H1 (cell line): ENCODE results near the gene ADAMTS17. TPM values are rescaled to one million over a fixed set of nuclear protein-coding genes. Genes with fewer than 3 reads are reported as not detected.

Experiments
- CTCF ChIA-PET: fragments of 300-600 bp; sonication (Branson Sonifier 250); formaldehyde crosslinking; loops from one replicate; lab custom pipeline; 2021; ENCODE audit not compliant: partially characterized antibody; lab: Charles Lee
- POLR2A ChIA-PET: fragments of 300-600 bp; sonication (Branson Sonifier 250); formaldehyde crosslinking; loops from one replicate; lab custom pipeline; 2021; ENCODE audit warnings: inconsistent platforms; ENCODE audit not compliant: partially characterized antibody; lab: Charles Lee
- DNase-seq, 2 experiments: peaks; one replicate each; pipeline versions ENCODE4 v3.0.0 to v3.0.0-alpha.2; 2010 to 2022; ENCODE audit warnings: low spot score in 2 of 2, low read depth in 1 of 2, mixed read lengths in 1 of 2
- FAIRE-seq: peaks from 2 replicates; lab custom pipeline; 2011; peaks lifted over from hg19 to GRCh38; lab: Jason Lieb, UNC
- H2AFZ ChIP-seq: 2 replicates; pipeline ENCODE4 v1.8.1; 2012; ENCODE audit warnings: low read length, inconsistent platforms
- H2AK5ac ChIP-seq: 2 replicates; pipeline ENCODE4 v1.6.1; 2013; ENCODE audit warnings: low read depth, low read length
- H2BK120ac ChIP-seq: replicated peaks from 2 replicates; pipeline ENCODE3; 2013; ENCODE audit warnings: low read depth, low read length, inconsistent platforms
- H2BK12ac ChIP-seq: 2 replicates; pipeline ENCODE4 v1.6.1; 2013; ENCODE audit warnings: low read depth, low read length
- H2BK15ac ChIP-seq: 2 replicates; pipeline ENCODE4 v1.6.1; 2013; ENCODE audit warnings: low read length
- H2BK20ac ChIP-seq: 2 replicates; pipeline ENCODE4 v1.6.1; 2013; ENCODE audit warnings: low read length
- H2BK5ac ChIP-seq: 2 replicates; pipeline ENCODE4 v1.6.1; 2013; ENCODE audit warnings: low read depth, low read length
- H3K14ac ChIP-seq: 2 replicates; pipeline ENCODE4 v1.6.1; 2013; ENCODE audit warnings: inconsistent platforms; ENCODE audit not compliant: insufficient read length
- H3K18ac ChIP-seq: 2 replicates; pipeline ENCODE4 v1.6.1; 2013; ENCODE audit warnings: low read length; ENCODE audit errors: extremely low read depth
- H3K23ac ChIP-seq: 2 replicates; pipeline ENCODE4 v1.6.1; 2013; ENCODE audit warnings: inconsistent platforms; ENCODE audit not compliant: insufficient read length
- H3K23me2 ChIP-seq: 2 replicates; pipeline ENCODE4 v1.6.1; 2013; ENCODE audit warnings: low read depth, low read length
- H3K27ac ChIP-seq: 2 replicates; pipeline ENCODE4 v1.6.1; 2011; ENCODE audit warnings: low read depth, low read length, inconsistent platforms
- H3K27me3 ChIP-seq, 4 experiments: replicated peaks in 1 of 4; 1 replicate in 1 of 4; 2 replicates in 3 of 4; pipeline versions ENCODE4 v1.6.1 to v1.8.1; 2011 to 2013; ENCODE audit warnings: low read length in 3 of 4, mild to moderate bottlenecking in 3 of 4, inconsistent platforms in 2 of 4, mixed read lengths in 2 of 4, moderate library complexity in 1 of 4; ENCODE audit not compliant: control insufficient read depth in 3 of 4, insufficient read depth in 3 of 4; ENCODE audit errors: extremely low read depth in 1 of 4
- H3K36me3 ChIP-seq, 4 experiments: 2 replicates each; pipeline versions ENCODE4 v1.6.1 to v1.8.1; 2011 to 2013; ENCODE audit warnings: mild to moderate bottlenecking in 4 of 4, low read length in 3 of 4, moderate library complexity in 2 of 4, control low read depth in 1 of 4, inconsistent platforms in 1 of 4; ENCODE audit not compliant: insufficient read depth in 4 of 4, control insufficient read depth in 2 of 4
- H3K4ac ChIP-seq: replicated peaks from 2 replicates; pipeline ENCODE3; 2013; ENCODE audit warnings: low read length, low read depth, mixed read lengths, inconsistent platforms; ENCODE audit not compliant: insufficient read length
- H3K4me1 ChIP-seq, 4 experiments: replicated peaks in 1 of 4; 1 replicate in 1 of 4; 2 replicates in 3 of 4; pipeline versions ENCODE4 v1.6.1 to v1.8.1; 2011 to 2013; ENCODE audit warnings: low read length in 3 of 4, inconsistent platforms in 2 of 4, mixed read lengths in 1 of 4; ENCODE audit not compliant: insufficient read depth in 4 of 4, control insufficient read depth in 3 of 4
- H3K4me2 ChIP-seq, 2 experiments: 2 replicates each; pipeline versions ENCODE4 v1.6.1 to v1.8.1; 2011 to 2013; ENCODE audit warnings: low read depth in 2 of 2, low read length in 2 of 2, control low read depth in 1 of 2, inconsistent platforms in 1 of 2, mild to moderate bottlenecking in 1 of 2; ENCODE audit not compliant: insufficient read depth in 1 of 2
- H3K4me3 ChIP-seq, 4 experiments: fragments of 200-600, 300-600 bp in 1 of 4; sonication (generic), shearing (Covaris generic), sonication (Bioruptor Twin) in 1 of 4; 2 replicates each; pipeline versions ENCODE4 v1.5.1 to v1.8.1; 2011 to 2016; ENCODE audit warnings: low read length in 4 of 4, low read depth in 3 of 4, control low read depth in 2 of 4, inconsistent platforms in 2 of 4, mild to moderate bottlenecking in 2 of 4, mixed read lengths in 1 of 4, moderate library complexity in 1 of 4; ENCODE audit not compliant: insufficient read depth in 2 of 4; ENCODE audit errors: extremely low read depth in 1 of 4
- H3K56ac ChIP-seq: replicated peaks from 2 replicates; pipeline ENCODE3; 2013; ENCODE audit warnings: low read depth, mild to moderate bottlenecking, mixed read lengths, low read length, inconsistent platforms; ENCODE audit not compliant: insufficient read length
- H3K79me1 ChIP-seq: 2 replicates; pipeline ENCODE4 v1.6.1; 2013; ENCODE audit warnings: low read depth, low read length, control low read depth
- H3K79me2 ChIP-seq, 2 experiments: 2 replicates each; pipeline versions ENCODE4 v1.6.1 to v1.8.1; 2012 to 2013; ENCODE audit warnings: low read length in 2 of 2, mild to moderate bottlenecking in 2 of 2, inconsistent platforms in 1 of 2; ENCODE audit not compliant: insufficient read depth in 2 of 2, control insufficient read depth in 1 of 2
- H3K9ac ChIP-seq, 4 experiments: replicated peaks in 1 of 4; 1 replicate in 1 of 4; 2 replicates in 3 of 4; pipeline versions ENCODE4 v1.6.1 to v1.8.1; 2011 to 2013; ENCODE audit warnings: low read depth in 3 of 4, low read length in 3 of 4, control low read depth in 2 of 4, mild to moderate bottlenecking in 2 of 4, moderate library complexity in 2 of 4, inconsistent platforms in 1 of 4; ENCODE audit errors: extremely low read depth in 1 of 4
- H3K9me3 ChIP-seq, 2 experiments: 2 replicates each; pipeline versions ENCODE4 v1.6.1 to v1.8.1; 2012 to 2013; ENCODE audit warnings: mild to moderate bottlenecking in 2 of 2, moderate library complexity in 2 of 2, control low read depth in 1 of 2, inconsistent platforms in 1 of 2, low read depth in 1 of 2, low read length in 1 of 2, mixed read lengths in 1 of 2; ENCODE audit not compliant: insufficient read depth in 2 of 2
- H4K20me1 ChIP-seq, 2 experiments: replicated peaks in 1 of 2; 2 replicates each; pipeline versions ENCODE3 to v1.8.1; 2011 to 2013; ENCODE audit warnings: inconsistent platforms in 2 of 2, low read length in 2 of 2, mild to moderate bottlenecking in 1 of 2; ENCODE audit not compliant: insufficient read depth in 2 of 2, control insufficient read depth in 1 of 2
- H4K5ac ChIP-seq: 2 replicates; pipeline ENCODE4 v1.6.1; 2013; ENCODE audit warnings: low read length, low read depth, mixed read lengths, inconsistent platforms; ENCODE audit not compliant: insufficient read length
- H4K8ac ChIP-seq: 2 replicates; pipeline ENCODE4 v1.8.0; 2013; ENCODE audit warnings: mild to moderate bottlenecking, moderate library complexity, low read length, inconsistent platforms; ENCODE audit not compliant: insufficient read depth; ENCODE audit errors: extremely low read depth
- H4K91ac ChIP-seq: replicated peaks from 2 replicates; pipeline ENCODE3; 2013; ENCODE audit warnings: low read length, mixed read lengths, inconsistent platforms; ENCODE audit not compliant: insufficient read length
- CBX8 ChIP-seq: fragments of 300-800, 300-1000 bp; sonication (generic); IDR thresholded peaks from 2 replicates; pipeline ENCODE4 v1.7.1; 2016; ENCODE audit warnings: low read depth, low read length, borderline replicate concordance
- HDAC2 ChIP-seq, 2 experiments: fragments of 300-600 bp in 1 of 2; sonication (generic) in 1 of 2; IDR thresholded peaks; 2 replicates each; pipeline ENCODE4 v1.6.1; 2011 to 2012; ENCODE audit warnings: low read depth in 2 of 2, low read length in 2 of 2, mild to moderate bottlenecking in 2 of 2, moderate library complexity in 2 of 2, borderline replicate concordance in 1 of 2, inconsistent platforms in 1 of 2
- NRF1 ChIP-seq: IDR thresholded peaks from 2 replicates; pipeline ENCODE4 v1.6.1; 2011; ENCODE audit warnings: mild to moderate bottlenecking, low read depth, low read length, improper control_type of control experiment
- RAD21 ChIP-seq, 2 experiments: IDR thresholded peaks in 1 of 2; conservative IDR thresholded peaks in 1 of 2; 2 replicates each; pipeline ENCODE4 v1.6.1; 2011; ENCODE audit warnings: low read depth in 2 of 2, low read length in 2 of 2, improper control_type of control experiment in 1 of 2, inconsistent platforms in 1 of 2, mild to moderate bottlenecking in 1 of 2, moderate library complexity in 1 of 2
- WGBS, 2 experiments: shearing (Covaris generic) in 1 of 2; methylation state at CpG; one replicate each; pipeline versions ENCODE4 v1.1.6 to v1.1.7; 2013 to 2015; ENCODE audit warnings: low lambda C conversion rate in 2 of 2, mixed read lengths in 2 of 2, inconsistent platforms in 1 of 2, low coverage in 1 of 2, missing lambda C conversion rate in 1 of 2; ENCODE audit not compliant: insufficient replicate concordance in 2 of 2, insufficient coverage in 1 of 2, insufficient read length in 1 of 2; ENCODE audit errors: extremely low coverage in 1 of 2, missing lambda C conversion rate in 1 of 2; 5-methylcytosine and 5-hydroxymethylcytosine counted together
- polyA plus RNA-seq, 7 experiments: library from polyadenylated mRNA; depleted of rRNA in 3 of 7; stranded (reverse) in 5 of 7; unstranded in 2 of 7; fragments of >200 nt in 5 of 7; fragments of 200-250 nt in 2 of 7; gene quantifications; 1 replicate in 5 of 7; 2 replicates in 1 of 7; 4 replicates in 1 of 7; pipeline versions ENCODE4 v1.2.1 to v1.2.3, GENCODE V29; 2011 to 2013; ENCODE audit warnings: missing spikeins in 2 of 7, mixed read lengths in 2 of 7
- total RNA-seq: library from RNA; stranded (reverse); fragmentation: NEBNext Ultra II Directional; extraction: Animal tissue kit (Norgen Biotek cat#: 25700); gene quantifications from 2 replicates; pipeline ENCODE4 v1.2.1, GENCODE V29; 2021

ADAMTS17 gene
- total and polyA plus RNA-seq, 2 of the 8 experiments (the other 6 are each of a cell fraction or from before 2014, with no cell fraction given) = 0.51 to 1.7 TPM

DNA sequence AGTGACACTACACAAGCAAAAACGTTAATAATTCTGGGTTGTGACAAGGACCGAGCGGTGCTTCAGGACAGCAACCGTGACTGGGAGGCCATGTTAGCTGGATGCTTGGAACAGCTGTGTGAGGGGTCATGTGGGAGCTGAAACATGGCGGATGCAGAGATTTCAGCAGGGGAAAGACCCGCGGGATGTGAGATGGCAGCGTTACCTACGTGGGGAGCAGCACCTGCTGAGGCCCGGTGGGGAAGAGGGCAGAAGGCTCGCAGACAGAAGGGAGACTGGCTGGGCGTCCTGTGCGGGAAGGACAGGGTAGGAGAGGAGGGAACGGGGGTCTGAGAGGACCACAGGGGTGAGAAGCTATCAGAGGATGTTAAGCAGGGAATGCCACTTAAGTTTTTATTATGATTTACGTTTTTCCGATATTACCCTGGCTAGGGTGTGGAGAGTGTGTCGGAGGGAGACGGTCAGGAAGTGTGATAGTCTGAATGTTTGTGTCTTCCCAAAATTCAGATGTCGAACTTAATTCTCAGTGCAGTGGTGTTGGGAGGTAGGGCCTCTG is 379.7 kb downstream of the ADAMTS17 start:
- Histone ChIP-seq H3K4me3 (no peak overlapping the region), H2BK20ac (no peak overlapping the region), H3K14ac (no peak overlapping the region), H4K8ac (no peak overlapping the region), H3K4me2 (no peak overlapping the region), H2AFZ (no peak overlapping the region), H4K5ac (no peak overlapping the region), H2BK120ac (no peak overlapping the region), H3K9me3 (no peaks in the 10 kb centered on the region; a peak in 1 of 4 replicates), H3K56ac (no peak overlapping the region), H3K79me1 (no peaks in the 10 kb centered on the region), H2BK5ac (no peak overlapping the region), H3K4me1 (no peaks in the 10 kb centered on the region), H3K27me3 (peaks cover 0 to 2% (median 0%) of the 10 kb centered on the region in 4 experiments; a peak in 1 of 7 replicates), H3K79me2 (no peaks in the 10 kb centered on the region), H3K4ac (no peak overlapping the region), H3K18ac (no peak overlapping the region), H2BK12ac (no peak overlapping the region), H3K23me2 (no peaks in the 10 kb centered on the region), H3K36me3 (no peaks in the 10 kb centered on the region), H2AK5ac (no peak overlapping the region), H4K20me1 (no peaks in the 10 kb centered on the region), H4K91ac (no peak overlapping the region), H3K27ac (no peak overlapping the region), H3K23ac (no peak overlapping the region), H2BK15ac (no peak overlapping the region), H3K9ac (no peak overlapping the region)
- FAIRE-seq (no peak), DNase-seq (peak in 1 of 2 experiments; percentile 20)
- WGBS, 2 experiments = 90% methylated on average over 19 of the region's 19 CpGs; no CpG with 5 or more reads in 1 of the 2 experiments
- TF ChIP-seq HDAC2 (IDR thresholded peaks at IDR 0.05; ENCODE audit: borderline replicate concordance in 1 of 2, low read depth in 2 of 2, low read length in 2 of 2) (no peak), CBX8 (no peak), NRF1 (no peak), RAD21 (IDR thresholded peaks at IDR 0.05 in 1 of 2, conservative IDR thresholded peaks at IDR 0.05 in 1 of 2; ENCODE audit: low read depth in 2 of 2, low read length in 2 of 2) (no peak)
- ChIA-PET POLR2A (no interaction called here), CTCF (interaction anchor here (0.5 to 5.4 kb wide), 19 partner anchors 9 to 378 kb away, joined by 3 to 42 read pairs (median 4); no protein-coding TSS in a partner anchor)
